HFF-Myc (cell line): ENCODE measurements around the gene PCMTD2.

Experiments
- DNase-seq: peaks from one replicate; pipeline ENCODE4 v3.0.0-alpha.2; 2011; ENCODE audit warnings: low read depth; ENCODE audit errors: extremely low read depth
- H3K4me3 ChIP-seq: replicated peaks from 2 replicates; pipeline ENCODE4 v1.5.1; 2011; ENCODE audit warnings: low read depth, mild to moderate bottlenecking, control low read depth, low read length
- TF ChIP-seq, protein P1 (sequence below): IDR thresholded peaks from 2 replicates; pipeline ENCODE4 v1.5.1; 2012; ENCODE audit warnings: mild to moderate bottlenecking, low read depth, low read length, control low read depth; ENCODE audit errors: missing control alignments

PCMTD2 gene

GRCh38 chr20:64211874-64212658, 43.5 kb upstream of the PCMTD2 start:
- no peak overlapping the region for H3K4me3 ChIP-seq
- TF ChIP-seq, protein P1, sequence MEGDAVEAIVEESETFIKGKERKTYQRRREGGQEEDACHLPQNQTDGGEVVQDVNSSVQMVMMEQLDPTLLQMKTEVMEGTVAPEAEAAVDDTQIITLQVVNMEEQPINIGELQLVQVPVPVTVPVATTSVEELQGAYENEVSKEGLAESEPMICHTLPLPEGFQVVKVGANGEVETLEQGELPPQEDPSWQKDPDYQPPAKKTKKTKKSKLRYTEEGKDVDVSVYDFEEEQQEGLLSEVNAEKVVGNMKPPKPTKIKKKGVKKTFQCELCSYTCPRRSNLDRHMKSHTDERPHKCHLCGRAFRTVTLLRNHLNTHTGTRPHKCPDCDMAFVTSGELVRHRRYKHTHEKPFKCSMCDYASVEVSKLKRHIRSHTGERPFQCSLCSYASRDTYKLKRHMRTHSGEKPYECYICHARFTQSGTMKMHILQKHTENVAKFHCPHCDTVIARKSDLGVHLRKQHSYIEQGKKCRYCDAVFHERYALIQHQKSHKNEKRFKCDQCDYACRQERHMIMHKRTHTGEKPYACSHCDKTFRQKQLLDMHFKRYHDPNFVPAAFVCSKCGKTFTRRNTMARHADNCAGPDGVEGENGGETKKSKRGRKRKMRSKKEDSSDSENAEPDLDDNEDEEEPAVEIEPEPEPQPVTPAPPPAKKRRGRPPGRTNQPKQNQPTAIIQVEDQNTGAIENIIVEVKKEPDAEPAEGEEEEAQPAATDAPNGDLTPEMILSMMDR: no peak
- no peak for DNase-seq

DNA sequence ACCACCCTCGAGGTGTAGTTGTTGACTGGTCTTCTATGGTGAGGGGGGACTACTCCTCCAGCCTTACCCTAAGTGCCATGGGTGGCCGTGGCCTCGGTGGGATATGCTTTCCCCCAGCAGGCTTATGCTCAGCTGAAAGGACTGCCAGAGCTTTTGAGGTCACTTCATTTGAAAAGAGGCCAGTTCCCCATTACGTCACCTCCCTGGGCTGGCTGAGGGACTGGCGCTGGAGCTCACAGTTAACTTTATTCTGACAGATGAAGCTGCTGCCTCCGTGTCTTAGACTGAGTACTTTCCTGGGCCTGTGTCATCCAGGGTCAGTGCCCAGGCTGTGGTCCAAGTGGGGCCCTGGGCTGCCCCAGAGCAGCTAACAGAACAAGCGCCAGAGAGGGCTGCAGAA, 42.8 kb upstream of the PCMTD2 start:
- no peak overlapping the region for H3K4me3 ChIP-seq
- TF ChIP-seq, protein P1: no peak
- DNase-seq: no peak

GRCh38 chr20:64214113-64214512, 41.4 kb upstream of the PCMTD2 start:
- H3K4me3 ChIP-seq: no peak overlapping the region
- DNase-seq: no peak
- TF ChIP-seq, protein P1: no peak

DNA sequence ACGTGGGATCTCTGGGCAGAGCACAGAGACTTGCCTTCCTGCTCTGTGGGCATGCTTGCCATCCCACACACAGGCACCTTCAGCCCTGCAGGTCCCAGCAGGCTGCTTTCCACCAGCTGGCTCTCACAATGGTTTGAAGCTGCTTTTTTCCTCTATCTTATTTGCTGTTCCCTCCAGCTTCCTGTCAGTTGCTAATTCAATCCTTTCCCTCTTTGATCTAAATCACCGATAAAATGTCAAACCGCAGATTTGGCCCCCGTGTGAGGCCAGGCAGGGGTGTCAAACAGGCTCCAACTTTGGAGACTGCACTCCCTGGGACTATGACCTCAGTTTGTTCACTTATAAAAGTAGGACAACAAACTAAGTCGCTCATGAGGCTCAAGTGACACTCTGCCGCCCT, 40.6 kb upstream of the PCMTD2 start:
- no peak overlapping the region for H3K4me3 ChIP-seq
- TF ChIP-seq, protein P1: no peak
- no peak for DNase-seq

- no peak overlapping the region for H3K4me3 ChIP-seq
- DNase-seq: no peak
- TF ChIP-seq, protein P1: no peak
Measured at GRCh38 chr20:64216036-64216435, 39.5 kb upstream of the PCMTD2 start.

- no peak overlapping the region for H3K4me3 ChIP-seq
- DNase-seq: no peak
- TF ChIP-seq, protein P1: no peak
Measured at GRCh38 chr20:64216910-64217309, 38.6 kb upstream of the PCMTD2 start.
